ENCODE data around the gene EFNA2.

GRCh38 chr19:1249298-1249989, 36.2 kb upstream of the EFNA2 start:
- TF ChIP-seq CTCF (optimal IDR thresholded peaks at IDR 0.05 in 1 of 3, IDR thresholded peaks at IDR 0.05 in 1 of 3, conservative IDR thresholded peaks at IDR 0.05 in 1 of 3; ENCODE audit: extremely low read depth in 1 of 3, insufficient read depth in 2 of 3, low read length in 3 of 3) (no peak), EZH2 (IDR thresholded peaks at IDR 0.05; ENCODE audit: low read length) (no peak)
